ENCODE measurements around the gene SPDL1.

SPDL1 gene

GRCh38 chr5:169632946-169633345, 49.4 kb downstream of the SPDL1 start:
- no peak for DNase-seq (ENCODE audit: low spot score)

DNA sequence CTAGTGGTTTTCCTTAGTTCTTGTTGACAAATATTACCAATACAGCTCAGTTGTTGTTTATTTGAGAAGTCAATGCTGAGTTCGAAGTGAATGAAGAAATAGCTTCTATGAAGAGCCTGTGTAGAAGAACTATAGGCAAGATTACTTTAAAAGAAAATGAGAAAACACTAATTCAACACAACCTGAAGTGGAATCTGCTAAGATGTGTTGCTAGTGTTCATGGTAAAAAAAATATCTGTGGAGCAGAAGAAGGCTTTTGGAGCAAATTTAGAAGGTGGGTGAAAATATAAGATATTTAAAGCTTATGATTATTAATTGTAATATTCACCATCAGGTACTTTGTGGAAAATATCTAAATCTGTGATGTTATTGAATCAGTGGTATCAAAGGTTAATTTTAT, 51.0 kb downstream of the SPDL1 start:
- no peak for DNase-seq (ENCODE audit: low spot score)

GRCh38 chr5:169635936-169636335, 52.4 kb downstream of the SPDL1 start:
- DNase-seq (ENCODE audit: low spot score) = no peak

GRCh38 chr5:169636477-169637084, 53.0 kb downstream of the SPDL1 start:
- DNase-seq (ENCODE audit: low spot score) = no peak

DNA sequence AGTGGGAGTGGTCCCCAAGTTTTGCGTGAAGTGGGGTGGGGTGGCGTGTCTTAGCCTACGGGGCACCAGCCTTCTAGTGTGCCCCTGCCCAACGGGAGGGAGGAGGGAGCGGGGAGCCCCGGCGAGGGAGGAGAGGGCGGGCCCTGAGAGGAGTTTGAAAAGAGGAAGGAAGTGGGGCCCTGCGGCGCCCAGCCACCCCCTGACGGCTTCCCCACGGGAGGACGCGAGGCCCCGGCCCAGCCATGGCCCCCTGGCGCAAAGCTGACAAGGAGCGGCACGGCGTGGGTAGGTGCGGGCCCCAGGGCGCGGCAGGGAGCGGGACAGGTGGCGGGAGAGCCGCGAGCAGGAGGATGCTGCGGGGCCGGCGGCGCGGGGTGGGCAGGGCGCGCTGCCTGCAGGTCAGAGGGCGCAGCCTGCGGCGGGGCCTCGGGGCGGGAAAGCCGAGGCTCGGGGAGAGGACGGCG, 53.5 kb downstream of the SPDL1 start, which contains the start of gene DOCK2:
DOCK2 (plus strand) TSS at position 191 of the 464 bp plus-strand sequence; CDS start at position 243, 52 bp downstream.
- no peak for DNase-seq (ENCODE audit: low spot score)

GRCh38 chr5:169637549-169638121, 54.1 kb downstream of the SPDL1 start:
- no peak for DNase-seq (ENCODE audit: low spot score)

DNA sequence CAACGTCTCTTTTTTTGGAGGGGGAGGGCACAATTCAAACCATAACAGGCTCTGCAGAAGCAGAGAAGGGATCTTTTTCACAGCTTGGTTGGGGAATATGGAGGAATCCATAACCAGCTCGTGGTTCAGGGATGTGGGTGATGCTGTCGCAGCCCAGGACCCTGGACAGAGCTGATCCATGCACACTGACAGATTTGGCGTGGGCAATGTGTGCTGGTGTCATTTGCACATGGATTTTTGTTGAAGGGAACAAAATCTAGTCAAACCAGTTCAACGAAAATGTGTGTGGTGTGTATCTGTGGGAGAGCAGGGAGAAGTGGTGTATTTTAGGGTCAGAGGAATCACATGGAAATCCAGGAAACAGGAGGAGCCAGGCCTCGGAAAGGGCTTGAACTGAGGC, 57.7 kb downstream of the SPDL1 start:
- no peak for DNase-seq (ENCODE audit: low spot score)

GRCh38 chr5:169646856-169647255, 63.3 kb downstream of the SPDL1 start:
- DNase-seq (ENCODE audit: low spot score) = no peak

DNA sequence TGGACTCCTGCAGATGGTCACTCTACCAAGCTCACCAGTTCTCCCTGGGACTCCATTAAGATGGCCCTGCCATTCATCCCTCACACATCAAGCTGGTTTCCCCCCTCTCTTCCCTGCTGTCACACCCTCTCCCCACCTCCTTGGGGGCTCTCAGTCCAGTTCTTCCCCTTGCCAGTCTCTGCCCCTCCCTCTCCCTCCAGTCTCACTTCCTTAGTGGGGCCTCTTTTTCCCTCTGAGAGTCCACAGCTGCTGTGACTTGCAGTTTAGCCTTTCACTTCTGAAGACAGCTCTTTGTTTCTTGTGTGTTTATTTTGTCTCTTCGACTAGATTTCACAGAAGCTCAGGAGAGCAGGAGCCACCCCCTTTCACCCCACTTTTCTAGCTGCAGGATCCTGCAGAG, 64.0 kb downstream of the SPDL1 start:
- no peak for DNase-seq (ENCODE audit: low spot score)

- DNase-seq (ENCODE audit: low spot score) = no peak
These were observed 65.2 kb downstream of the SPDL1 start for GRCh38 chr5:169648725-169649310.

GRCh38 chr5:169649486-169649885, 65.9 kb downstream of the SPDL1 start:
- no peak for DNase-seq (ENCODE audit: low spot score)

- no peak for DNase-seq (ENCODE audit: low spot score)
These were observed 67.2 kb downstream of the SPDL1 start for GRCh38 chr5:169650701-169651331.

GRCh38 chr5:169651526-169651925, 68.0 kb downstream of the SPDL1 start:
- DNase-seq (ENCODE audit: low spot score) = no peak

DNA sequence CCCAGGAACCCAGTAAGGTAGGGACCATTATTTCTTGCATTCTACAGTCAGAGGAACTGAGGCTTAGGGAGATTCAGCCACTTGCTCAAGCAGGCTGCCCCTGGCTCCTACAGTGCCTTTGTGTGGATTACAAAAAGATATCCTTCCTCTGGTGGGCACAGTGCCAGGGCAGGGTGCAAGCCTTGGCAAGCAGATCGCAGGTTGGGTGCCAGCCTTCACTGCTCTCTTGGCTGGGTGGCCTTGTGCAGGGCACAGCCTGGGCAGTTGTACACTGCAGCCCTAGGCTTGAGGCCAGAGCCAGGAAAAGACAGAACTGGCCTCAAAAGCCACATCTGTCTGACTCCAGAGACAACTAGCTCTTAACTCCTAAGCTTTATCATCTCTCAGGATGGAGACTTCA, 68.5 kb downstream of the SPDL1 start:
- no peak for DNase-seq (ENCODE audit: low spot score)

DNA sequence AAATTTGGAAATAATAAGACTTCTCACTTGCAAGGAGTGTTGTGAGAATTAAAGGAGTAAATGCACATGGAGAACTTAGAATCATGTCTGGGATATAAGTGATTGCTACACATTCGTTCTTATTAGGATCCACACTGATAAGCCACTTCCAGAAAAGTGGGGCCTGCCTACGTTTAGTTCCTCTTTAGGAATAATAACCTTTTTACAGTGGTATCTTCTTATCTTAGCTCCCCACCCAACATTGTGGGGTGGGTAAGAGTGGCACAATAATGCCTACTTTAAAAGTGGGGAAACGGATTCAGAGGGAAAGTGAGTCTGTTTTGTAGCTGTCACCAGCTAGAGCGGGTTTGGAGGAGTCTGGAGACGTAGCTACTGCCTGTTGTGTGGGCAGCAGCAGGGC, 69.5 kb downstream of the SPDL1 start:
- no peak for DNase-seq (ENCODE audit: low spot score)

All from HuH-7.5 (cell line).